Stomach (tissue), 19 donors: ENCODE measurements around the gene REM1. TPM values are rescaled to one million over a fixed set of nuclear protein-coding genes. Genes with fewer than 3 reads are reported as not detected.
A peak's percentile ranks its signal among the peaks of the same experiment; 100 is the strongest.
"Not testable (repeated sequence)": the region's sequence is repeated elsewhere in the genome, so short reads cannot be mapped to it uniquely, and the experiment has no call there.

Experiments used
- DNase-seq, 2 donors: peaks; one replicate each; pipeline versions ENCODE4 v3.0.0 to v3.0.0-alpha.2; 2013 to 2019
- H3K27ac ChIP-seq, 5 donors: fragments of 200-600 bp in 4 of 5; sonication (generic) in 4 of 5; one replicate each; pipeline ENCODE4 v1.5.1; 2013 to 2019; ENCODE audit warnings: mild to moderate bottlenecking in 1 of 5, moderate library complexity in 1 of 5
- H3K27me3 ChIP-seq, 3 donors: fragments of 200-600 bp; sonication (generic); one replicate each; pipeline ENCODE4 v1.5.1; 2017 to 2019; ENCODE audit warnings: mixed run types in 1 of 3
- H3K36me3 ChIP-seq, 4 donors: fragments of 200-600 bp; sonication (generic); 1 replicate in 3 of 4; 2 replicates in 1 of 4; pipeline ENCODE4 v1.5.1; 2016 to 2019
- H3K4me1 ChIP-seq, 4 donors: fragments of 200-600 bp; sonication (generic); one replicate each; pipeline ENCODE4 v1.5.1; 2016 to 2019
- H3K4me3 ChIP-seq, 4 donors: fragments of 200-600 bp; sonication (generic) in 3 of 4; one replicate each; pipeline ENCODE4 v1.5.1; 2016 to 2019; ENCODE audit warnings: mild to moderate bottlenecking in 1 of 4
- H3K9me3 ChIP-seq, 4 donors: fragments of 200-600 bp; sonication (generic); one replicate each; pipeline ENCODE4 v1.5.1; 2016 to 2019
- CTCF ChIP-seq, 7 experiments: fragments of 450-650 bp in 4 of 7; fragments of 200-600 bp in 3 of 7; sonication (generic) in 3 of 7; IDR thresholded peaks; one replicate each; pipeline ENCODE4 v1.5.1; 2016 to 2019; ENCODE audit warnings: antibody characterized with exemption in 7 of 7, control low read depth in 2 of 7, mild to moderate bottlenecking in 1 of 7
- EP300 ChIP-seq: sonication (generic); formaldehyde crosslinking; IDR thresholded peaks from one replicate; pipeline ENCODE4 v1.6.1; 2017; ENCODE audit warnings: antibody characterized with exemption
- POLR2A ChIP-seq, 4 donors: fragments of 450-650 bp; IDR thresholded peaks; one replicate each; pipeline ENCODE4 v1.6.1; 2016; ENCODE audit warnings: antibody characterized with exemption in 4 of 4, control low read depth in 2 of 4, mild to moderate bottlenecking in 1 of 4, moderate library complexity in 1 of 4
- POLR2AphosphoS5 ChIP-seq, 3 donors: sonication (generic); formaldehyde crosslinking; IDR thresholded peaks; one replicate each; pipeline ENCODE4 v1.6.1; 2016; ENCODE audit warnings: antibody characterized with exemption in 3 of 3
- WGBS, 5 donors: extraction: QIAGEN DNeasy Blood & Tissue Kit in 3 of 5; methylation state at CpG; one replicate each; pipeline versions ENCODE4 v1.1.5 to v1.1.7; 2013 to 2018; 5-methylcytosine and 5-hydroxymethylcytosine counted together
- intact Hi-C: fragments of 100-400 bp; cut with DNase I; formaldehyde crosslinking; loops from one replicate; pipeline ENCODE4 v1.15.1; 2023; ENCODE audit warnings: low total_unique reads
- long read RNA-seq, 10 donors: transcript quantifications; one replicate each; lab custom pipeline, GENCODE V29; 2026
- polyA plus RNA-seq, 3 donors: library from polyadenylated mRNA; stranded (reverse); fragments of 200-250 nt; gene quantifications; one replicate each; pipeline ENCODE4 v1.2.3, GENCODE V29; 2013
- total RNA-seq, 5 donors: library from RNA; depleted of rRNA; stranded (reverse); fragments of >200 nt; gene quantifications; one replicate each; pipeline versions ENCODE4 v1.1.0 to v1.2.3, GENCODE V29; 2014 to 2016
- donor health status: healthy with polysubstance abuse.
- donor health status: Bipolar disorder and iron deficiency.
- donor health status: healthy.

The REM1 gene
- total RNA-seq (1 to 10 TPM in 2 of 5 donors, not detected in 3; 1.3 to 1.6 TPM), polyA plus RNA-seq (1 to 10 TPM; 1.1 to 2.1 (median 1.1) TPM)
- long read RNA-seq, donor 1 = 0 reads
- long read RNA-seq, donor 2, partial matches to known transcripts = 0 of 1 reads
- long read RNA-seq, donor 2, other reads (novel, unspliced or antisense) = 0 of 1 reads
- long read RNA-seq, donor 3 = 0 reads
- long read RNA-seq, donor 4 = 0 reads
- long read RNA-seq, donor 5, partial matches to known transcripts = 0 of 2 reads
- long read RNA-seq, donor 5, other reads (novel, unspliced or antisense) = 0 of 2 reads
- long read RNA-seq, donor 6, partial matches to known transcripts = 0 of 1 reads
- long read RNA-seq, donor 6, other reads (novel, unspliced or antisense) = 0 of 1 reads
- long read RNA-seq, donor 7, partial matches to known transcripts = 0 of 2 reads
- long read RNA-seq, donor 7, other reads (novel, unspliced or antisense) = 0 of 2 reads
- long read RNA-seq, donor 8, partial matches to known transcripts = 0 of 1 reads
- long read RNA-seq, donor 8, other reads (novel, unspliced or antisense) = 0 of 1 reads
- long read RNA-seq, donor 9 = 0 reads
- long read RNA-seq, donor 10 = 0 reads

- peaks cover 0 to 46% (median 20%) of the 10 kb centered on the region in 3 donors for H3K27me3 ChIP-seq
- peak within 1 kb of the TSS; percentile 37 to 46 (median 44) for H3K4me3 ChIP-seq
- 3 to 5% (median 4%) methylated on average over 23 to 33 of the region's 33 CpGs for WGBS, 5 donors
- H3K27ac ChIP-seq = peak within 1 kb of the TSS in 4 of 5 donors; percentile 4 to 73 (median 47)
- H3K4me1 ChIP-seq = peaks cover 10 to 21% (median 13%) of the 10 kb centered on the region in 4 donors
- intact Hi-C loops = no loop called here
- H3K9me3 ChIP-seq = no peaks in the 10 kb centered on the region
- DNase-seq = peak in 1 of 2 donors; percentile 76
- no peaks in the 10 kb centered on the region for H3K36me3 ChIP-seq
- TF ChIP-seq EP300 (no peak), POLR2A (IDR thresholded peaks at IDR 0.05) (no peak), POLR2AphosphoS5 (IDR thresholded peaks at IDR 0.05) (no peak), CTCF (IDR thresholded peaks at IDR 0.05) (no peak)
Observed at GRCh38 chr20:31474758-31475427, at the start of gene REM1, which contains the start of gene DEFB124. TSS of gene REM1 (plus strand) at chr20:31475288. CDS start at chr20:31476446, 1,158 bp downstream. TSS of gene DEFB124 (minus strand) at chr20:31475127. CDS start at chr20:31473013, 2,114 bp downstream.

DNA sequence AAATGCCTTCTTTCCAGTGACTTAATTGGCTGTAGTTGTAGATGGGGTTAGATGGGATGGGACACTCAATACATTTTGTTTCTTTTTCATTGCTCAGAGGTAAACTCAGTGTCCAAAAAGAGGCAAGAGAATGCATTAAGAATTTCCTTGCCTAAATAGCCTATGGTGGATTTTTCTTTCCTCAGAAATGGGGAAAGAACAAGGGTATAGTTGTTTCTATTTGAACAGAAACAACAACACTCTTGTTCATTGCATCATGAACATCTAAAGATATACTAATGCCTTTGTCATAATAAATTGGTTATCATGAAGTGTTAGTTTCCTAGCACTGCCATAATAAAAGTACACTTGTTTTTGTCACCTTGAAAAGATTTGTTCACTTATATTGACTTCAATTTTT lies 49.3 kb upstream of the REM1 start:
- intact Hi-C loops = no loop called here
- Histone ChIP-seq H3K4me3 (no peak overlapping the region), H3K27me3 (peaks cover 0 to 3% (median 0%) of the 10 kb centered on the region in 3 donors), H3K27ac (no peak overlapping the region), H3K36me3 (no peaks in the 10 kb centered on the region), H3K4me1 (no peaks in the 10 kb centered on the region), H3K9me3 (peaks cover 0 to 17% (median 12%) of the 10 kb centered on the region in 4 donors)
- no peak for TF ChIP-seq POLR2AphosphoS5 (IDR thresholded peaks at IDR 0.05)
- no peak for TF ChIP-seq POLR2A (IDR thresholded peaks at IDR 0.05)
- TF ChIP-seq EP300 = no peak
- TF ChIP-seq CTCF (IDR thresholded peaks at IDR 0.05) = no peak
- no peak for DNase-seq

DNA sequence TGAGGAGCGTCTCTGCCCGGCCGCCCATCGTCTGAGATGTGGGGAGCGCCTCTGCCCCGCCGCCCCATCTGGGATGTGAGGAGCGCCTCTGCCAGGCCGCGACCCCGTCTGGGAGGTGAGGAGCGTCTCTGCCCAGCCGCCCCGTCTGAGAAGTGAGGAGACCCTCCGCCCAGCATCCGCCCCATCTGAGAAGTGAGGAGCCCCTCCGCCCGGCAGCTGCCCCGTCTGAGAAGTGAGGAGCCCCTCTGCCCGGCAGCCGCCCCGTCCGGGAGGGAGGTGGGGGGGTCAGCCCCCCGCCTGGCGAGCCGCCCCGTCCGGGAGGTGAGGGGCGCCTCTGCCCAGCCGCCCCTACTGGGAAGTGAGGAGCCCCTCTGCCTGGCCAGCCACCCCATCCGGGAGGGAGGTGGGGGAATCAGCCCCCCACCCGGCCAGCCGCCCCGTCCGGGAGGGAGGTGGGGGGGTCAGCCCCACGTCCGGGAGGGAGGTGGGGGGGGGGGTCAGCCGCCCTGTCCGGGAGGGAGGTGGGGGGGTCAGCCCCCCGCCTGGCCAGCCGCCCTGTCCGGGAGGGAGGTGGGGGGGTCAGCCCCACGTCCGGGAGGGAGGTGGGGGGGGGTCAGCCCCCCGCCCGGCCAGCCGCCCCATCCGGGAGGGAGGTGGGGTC lies 48.1 kb upstream of the REM1 start:
- H3K36me3 ChIP-seq, H3K27me3 ChIP-seq, intact Hi-C loops, H3K4me1 ChIP-seq, H3K4me3 ChIP-seq, H3K27ac ChIP-seq, DNase-seq: not testable (repeated sequence)
- 90 to 97% (median 93%) methylated on average over 11 to 31 of the region's 48 CpGs; no CpG with 5 or more reads in 1 of the 5 donors for WGBS, 5 donors
- H3K9me3 ChIP-seq = peaks cover 0 to 18% (median 12%) of the 10 kb centered on the region in 4 donors

DNA sequence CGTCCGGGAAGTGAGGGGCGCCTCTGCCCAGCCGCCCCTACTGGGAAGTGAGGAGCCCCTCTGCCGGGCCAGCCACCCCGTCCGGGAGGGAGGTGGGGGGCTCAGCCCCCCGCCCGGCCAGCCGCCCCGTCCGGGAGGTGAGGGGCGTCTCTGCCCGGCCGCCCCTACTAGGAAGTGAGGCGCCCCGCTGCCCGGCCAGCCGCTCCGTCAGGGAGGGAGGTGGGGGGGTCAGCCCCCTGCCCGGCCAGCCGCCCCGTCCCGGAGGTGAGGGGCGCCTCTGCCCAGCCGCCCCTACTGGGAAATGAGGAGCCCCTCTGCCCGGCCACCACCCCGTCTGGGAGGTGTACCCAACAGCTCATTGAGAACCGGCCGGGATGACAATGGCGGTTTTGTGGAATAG lies 47.5 kb upstream of the REM1 start:
- DNase-seq, H3K36me3 ChIP-seq, intact Hi-C loops, H3K27ac ChIP-seq, H3K27me3 ChIP-seq, H3K4me1 ChIP-seq, H3K4me3 ChIP-seq: not testable (repeated sequence)
- WGBS, 5 donors = 89 to 97% (median 94%) methylated on average over 5 to 29 of the region's 31 CpGs
- peaks cover 0 to 18% (median 12%) of the 10 kb centered on the region in 4 donors for H3K9me3 ChIP-seq

GRCh38 chr20:31430568-31431115 lies 44.4 kb upstream of the REM1 start:
- intact Hi-C loops = no loop called here
- DNase-seq = no peak
- peaks cover 0 to 18% (median 12%) of the 10 kb centered on the region in 4 donors for H3K9me3 ChIP-seq
- WGBS, 5 donors = 59 to 65% (median 62%) methylated on average over 4 of the region's 4 CpGs
- TF ChIP-seq EP300 (no peak), POLR2A (IDR thresholded peaks at IDR 0.05) (no peak), POLR2AphosphoS5 (IDR thresholded peaks at IDR 0.05) (no peak), CTCF (IDR thresholded peaks at IDR 0.05) (no peak)
- H3K27ac ChIP-seq = no peak overlapping the region
- H3K36me3 ChIP-seq = no peaks in the 10 kb centered on the region
- H3K27me3 ChIP-seq = peaks cover 0 to 9% (median 4%) of the 10 kb centered on the region in 3 donors
- H3K4me3 ChIP-seq = no peak overlapping the region
- H3K4me1 ChIP-seq = no peaks in the 10 kb centered on the region
